Sigmoid colon (tissue), 7 donors: ENCODE results near the gene NEBL. TPM values are rescaled to one million over a fixed set of nuclear protein-coding genes. Genes with fewer than 3 reads are reported as not detected.

Source experiments
- DNase-seq: peaks from one replicate; pipeline ENCODE4 v3.0.0-alpha.2; 2019
- H3K27ac ChIP-seq, 4 donors: fragments of 200-600 bp; sonication (generic); one replicate each; pipeline ENCODE4 v1.5.1; 2016 to 2019; ENCODE audit warnings: mild to moderate bottlenecking in 1 of 4
- H3K27me3 ChIP-seq, 3 donors: fragments of 200-600 bp; sonication (generic); one replicate each; pipeline ENCODE4 v1.5.1; 2019; ENCODE audit warnings: mild to moderate bottlenecking in 1 of 3
- H3K36me3 ChIP-seq, 4 donors: fragments of 200-600 bp; sonication (generic); one replicate each; pipeline ENCODE4 v1.5.1; 2016 to 2019
- H3K4me1 ChIP-seq, 4 donors: fragments of 200-600 bp; sonication (generic); one replicate each; pipeline ENCODE4 v1.5.1; 2017 to 2019
- H3K4me3 ChIP-seq, 4 donors: fragments of 200-600 bp; sonication (generic); one replicate each; pipeline ENCODE4 v1.5.1; 2017 to 2019; ENCODE audit warnings: mild to moderate bottlenecking in 2 of 4, moderate library complexity in 1 of 4
- H3K9me3 ChIP-seq, 4 donors: fragments of 200-600 bp in 3 of 4; sonication (generic) in 3 of 4; one replicate each; pipeline versions ENCODE4 v1.5.1 to v1.6.1; 2013 to 2019
- CTCF ChIP-seq, 4 experiments: fragments of 450-650 bp in 3 of 4; fragments of 200-600 bp in 1 of 4; IDR thresholded peaks; one replicate each; pipeline ENCODE4 v1.5.1; 2016 to 2019; ENCODE audit warnings: antibody characterized with exemption in 4 of 4, mild to moderate bottlenecking in 3 of 4, moderate library complexity in 2 of 4
- EP300 ChIP-seq, 4 donors: sonication (generic); formaldehyde crosslinking; IDR thresholded peaks; one replicate each; pipeline ENCODE4 v1.6.1; 2017; ENCODE audit warnings: antibody characterized with exemption in 4 of 4
- POLR2A ChIP-seq, 2 donors: fragments of 450-650 bp; IDR thresholded peaks; one replicate each; pipeline ENCODE4 v1.6.1; 2016; ENCODE audit warnings: antibody characterized with exemption in 2 of 2, mild to moderate bottlenecking in 2 of 2, moderate library complexity in 2 of 2
- POLR2AphosphoS5 ChIP-seq, 4 donors: sonication (generic); formaldehyde crosslinking; IDR thresholded peaks; one replicate each; pipeline ENCODE4 v1.6.1; 2017; ENCODE audit warnings: antibody characterized with exemption in 4 of 4
- WGBS, 2 donors: extraction: QIAGEN DNeasy Blood & Tissue Kit; methylation state at CpG; one replicate each; pipeline ENCODE4 v1.1.7; 2013; 5-methylcytosine and 5-hydroxymethylcytosine counted together
- intact Hi-C: fragments of 100-400 bp; cut with DNase I; formaldehyde crosslinking; loops from one replicate; pipeline ENCODE4 v1.15.1; 2023
- polyA plus RNA-seq, 3 donors: library from polyadenylated mRNA; stranded (reverse); fragments of 200-250 nt; gene quantifications; one replicate each; pipeline ENCODE4 v1.2.3, GENCODE V29; 2013
- total RNA-seq, 4 donors: library from RNA; depleted of rRNA; stranded (reverse); fragments of >200 nt; gene quantifications; one replicate each; pipeline ENCODE4 v1.1.0, GENCODE V29; 2016
- donor health status: healthy with polysubstance abuse.
- donor health status: Bipolar disorder and iron deficiency.
- donor health status: healthy.

The NEBL gene
- total and polyA plus RNA-seq, 7 donors, result 1.1 to 4.9 (median 2.1) TPM

GRCh38 chr10:20931156-20931795 lies 34.2 kb upstream of the NEBL start:
- TF ChIP-seq CTCF (IDR thresholded peaks at IDR 0.05) (no peak), EP300 (IDR thresholded peaks at IDR 0.05) (no peak), POLR2A (IDR thresholded peaks at IDR 0.05) (no peak), POLR2AphosphoS5 (IDR thresholded peaks at IDR 0.05) (no peak)
- Histone ChIP-seq H3K27me3 (no peaks in the 10 kb centered on the region), H3K4me1 (no peaks in the 10 kb centered on the region), H3K4me3 (no peak overlapping the region), H3K36me3 (no peaks in the 10 kb centered on the region), H3K27ac (no peak overlapping the region), H3K9me3 (peaks cover 0 to 3% (median 0%) of the 10 kb centered on the region in 4 donors)
- DNase-seq, result no peak
- intact Hi-C loops, result no loop called here
- 76 to 80% methylated on average over 8 of the region's 8 CpGs for WGBS, 2 donors

GRCh38 chr10:20927456-20927855 lies 30.3 kb upstream of the NEBL start:
- no peaks in the 10 kb centered on the region for H3K27me3 ChIP-seq
- H3K4me1 ChIP-seq, result no peaks in the 10 kb centered on the region
- intact Hi-C loops, result no loop called here
- H3K9me3 ChIP-seq, result no peaks in the 10 kb centered on the region
- TF ChIP-seq POLR2AphosphoS5 (IDR thresholded peaks at IDR 0.05) (no peak), CTCF (IDR thresholded peaks at IDR 0.05) (no peak), POLR2A (IDR thresholded peaks at IDR 0.05) (no peak), EP300 (IDR thresholded peaks at IDR 0.05) (no peak)
- no peak for DNase-seq
- H3K4me3 ChIP-seq, result no peak overlapping the region
- H3K27ac ChIP-seq, result no peak overlapping the region
- WGBS, 2 donors, result 70 to 71% methylated on average over 2 of the region's 2 CpGs
- no peaks in the 10 kb centered on the region for H3K36me3 ChIP-seq

- no peak overlapping the region for H3K4me3 ChIP-seq
- no peak overlapping the region for H3K27ac ChIP-seq
- H3K4me1 ChIP-seq, result no peaks in the 10 kb centered on the region
- 81 to 84% methylated on average over 5 of the region's 5 CpGs for WGBS, 2 donors
- no peak for DNase-seq
- TF ChIP-seq POLR2A (IDR thresholded peaks at IDR 0.05) (no peak), POLR2AphosphoS5 (IDR thresholded peaks at IDR 0.05) (no peak), CTCF (IDR thresholded peaks at IDR 0.05) (no peak), EP300 (IDR thresholded peaks at IDR 0.05) (no peak)
- H3K36me3 ChIP-seq, result no peaks in the 10 kb centered on the region
- H3K27me3 ChIP-seq, result no peaks in the 10 kb centered on the region
- intact Hi-C loops, result no loop called here
- no peaks in the 10 kb centered on the region for H3K9me3 ChIP-seq
These were observed 25.3 kb upstream of the NEBL start for GRCh38 chr10:20922451-20922850.

- no peaks in the 10 kb centered on the region for H3K36me3 ChIP-seq
- H3K4me1 ChIP-seq, result no peaks in the 10 kb centered on the region
- no peak for DNase-seq
- intact Hi-C loops, result no loop called here
- H3K27me3 ChIP-seq, result no peaks in the 10 kb centered on the region
- WGBS, 2 donors, result 86 to 90% methylated on average over 4 of the region's 4 CpGs
- H3K9me3 ChIP-seq, result no peaks in the 10 kb centered on the region
- H3K4me3 ChIP-seq, result no peak overlapping the region
- H3K27ac ChIP-seq, result no peak overlapping the region
- no peak for TF ChIP-seq CTCF (IDR thresholded peaks at IDR 0.05)
- TF ChIP-seq EP300 (IDR thresholded peaks at IDR 0.05), result no peak
- TF ChIP-seq POLR2AphosphoS5 (IDR thresholded peaks at IDR 0.05), result no peak
- no peak for TF ChIP-seq POLR2A (IDR thresholded peaks at IDR 0.05)
These were observed 24.9 kb upstream of the NEBL start for GRCh38 chr10:20922033-20922432.

- intact Hi-C loops, result no loop called here
- no peaks in the 10 kb centered on the region for H3K4me1 ChIP-seq
These were observed 22.9 kb upstream of the NEBL start for GRCh38 chr10:20920061-20920460.

More at GRCh38 chr10:20920061-20920460, 22.9 kb upstream of the NEBL start:
- no peaks in the 10 kb centered on the region for H3K36me3 ChIP-seq
- no peaks in the 10 kb centered on the region for H3K27me3 ChIP-seq
- TF ChIP-seq EP300 (IDR thresholded peaks at IDR 0.05) (no peak), POLR2A (IDR thresholded peaks at IDR 0.05) (no peak), POLR2AphosphoS5 (IDR thresholded peaks at IDR 0.05) (no peak), CTCF (IDR thresholded peaks at IDR 0.05) (no peak)
- no peaks in the 10 kb centered on the region for H3K9me3 ChIP-seq
- no peak overlapping the region for H3K4me3 ChIP-seq
- no peak overlapping the region for H3K27ac ChIP-seq
- no peak for DNase-seq
- 92 to 93% methylated on average over 2 of the region's 2 CpGs for WGBS, 2 donors
